H9 (cell line): ENCODE results near the gene FCAMR. TPM values are rescaled to one million over a fixed set of nuclear protein-coding genes. Genes with fewer than 3 reads are reported as not detected.

Experiments used
- DNase-seq: peaks from one replicate; pipeline ENCODE4 v3.0.0-alpha.2; 2017
- H2AFZ ChIP-seq: one replicate; pipeline ENCODE4 v1.6.1; 2013; ENCODE audit warnings: mild to moderate bottlenecking, low read length, control low read depth, moderate library complexity
- H2AK5ac ChIP-seq: 2 replicates; pipeline ENCODE4 v1.6.1; 2013; ENCODE audit warnings: low read length, control low read depth, mixed read lengths; ENCODE audit not compliant: insufficient read length
- H2BK120ac ChIP-seq: one replicate; pipeline ENCODE4 v1.6.1; 2013; ENCODE audit warnings: low read depth, mild to moderate bottlenecking, low read length, control low read depth, inconsistent platforms; ENCODE audit not compliant: poor library complexity, severe bottlenecking
- H2BK12ac ChIP-seq: 2 replicates; pipeline ENCODE4 v1.6.1; 2013; ENCODE audit warnings: low read length, control low read depth, mixed read lengths, low read depth; ENCODE audit not compliant: insufficient read length
- H2BK15ac ChIP-seq: 2 replicates; pipeline ENCODE4 v1.6.1; 2013; ENCODE audit warnings: low read depth, low read length, control low read depth
- H2BK20ac ChIP-seq: one replicate; pipeline ENCODE4 v1.6.1; 2013; ENCODE audit warnings: low read depth, mild to moderate bottlenecking, low read length, control low read depth, inconsistent platforms; ENCODE audit not compliant: poor library complexity, severe bottlenecking
- H2BK5ac ChIP-seq: 2 replicates; pipeline ENCODE4 v1.6.1; 2013; ENCODE audit warnings: low read length, control low read depth, mixed read lengths; ENCODE audit not compliant: insufficient read length
- H3K14ac ChIP-seq: 2 replicates; pipeline ENCODE4 v1.6.1; 2013; ENCODE audit warnings: low read length, control low read depth; ENCODE audit not compliant: insufficient read depth
- H3K18ac ChIP-seq: 2 replicates; pipeline ENCODE4 v1.6.1; 2013; ENCODE audit warnings: low read depth, mild to moderate bottlenecking, mixed read lengths, low read length, control low read depth; ENCODE audit not compliant: insufficient read length
- H3K23ac ChIP-seq: 2 replicates; pipeline ENCODE4 v1.6.1; 2013; ENCODE audit warnings: low read length, control low read depth, mixed read lengths, low read depth; ENCODE audit not compliant: insufficient read length
- H3K23me2 ChIP-seq: 2 replicates; pipeline ENCODE4 v1.6.1; 2013; ENCODE audit warnings: low read depth, mild to moderate bottlenecking, mixed read lengths, low read length, control low read depth; ENCODE audit not compliant: insufficient read length, poor library complexity, severe bottlenecking
- H3K27ac ChIP-seq: 2 replicates; pipeline ENCODE4 v1.5.1; 2013; ENCODE audit warnings: low read length, control low read depth, mixed read lengths, low read depth; ENCODE audit not compliant: insufficient read length
- H3K27me3 ChIP-seq: 2 replicates; pipeline ENCODE4 v1.6.1; 2013; ENCODE audit warnings: low read length, control low read depth, inconsistent platforms; ENCODE audit not compliant: insufficient read depth
- H3K4ac ChIP-seq: 2 replicates; pipeline ENCODE4 v1.6.1; 2013; ENCODE audit warnings: low read depth, mild to moderate bottlenecking, control low read depth, inconsistent platforms, low read length, moderate library complexity
- H3K4me1 ChIP-seq: 2 replicates; pipeline ENCODE4 v1.6.1; 2013; ENCODE audit warnings: low read length, control low read depth, inconsistent platforms; ENCODE audit not compliant: insufficient read depth
- H3K4me2 ChIP-seq: 2 replicates; pipeline ENCODE4 v1.6.1; 2013; ENCODE audit warnings: low read length, control low read depth, mixed read lengths; ENCODE audit not compliant: insufficient read length, insufficient read depth
- H3K56ac ChIP-seq: 2 replicates; pipeline ENCODE4 v1.6.1; 2013; ENCODE audit warnings: low read depth, mild to moderate bottlenecking, mixed read lengths, low read length, control low read depth; ENCODE audit not compliant: insufficient read length
- H3K79me1 ChIP-seq: 2 replicates; pipeline ENCODE4 v1.6.1; 2013; ENCODE audit warnings: low read depth, mild to moderate bottlenecking, moderate library complexity, low read length, control low read depth, inconsistent platforms; ENCODE audit not compliant: insufficient read depth, poor library complexity, severe bottlenecking
- H3K79me2 ChIP-seq: 2 replicates; pipeline ENCODE4 v1.6.1; 2013; ENCODE audit warnings: low read length, control low read depth, inconsistent platforms; ENCODE audit not compliant: insufficient read depth
- H3K9ac ChIP-seq: 2 replicates; pipeline ENCODE4 v1.6.1; 2013; ENCODE audit warnings: low read length, control low read depth, mixed read lengths; ENCODE audit not compliant: insufficient read length; ENCODE audit errors: extremely low read depth
- H3K9me3 ChIP-seq: one replicate; pipeline ENCODE4 v1.6.1; 2013; ENCODE audit warnings: low read depth, low read length, inconsistent platforms; ENCODE audit not compliant: control insufficient read depth
- H3T11ph ChIP-seq: one replicate; pipeline ENCODE4 v1.6.1; 2013; ENCODE audit warnings: mild to moderate bottlenecking, low read length, control low read depth, inconsistent platforms
- H4K20me1 ChIP-seq: one replicate; pipeline ENCODE4 v1.6.1; 2013; ENCODE audit not compliant: control insufficient read depth, insufficient read length, insufficient read depth
- H4K5ac ChIP-seq: 2 replicates; pipeline ENCODE4 v1.6.1; 2013; ENCODE audit warnings: low read depth, mild to moderate bottlenecking, mixed read lengths, low read length, control low read depth; ENCODE audit not compliant: insufficient read length
- H4K8ac ChIP-seq: replicated peaks from 2 replicates; pipeline ENCODE4 v1.6.1; 2013; ENCODE audit warnings: low read length, control low read depth, mixed read lengths, low read depth; ENCODE audit not compliant: insufficient read length
- H4K91ac ChIP-seq: 2 replicates; pipeline ENCODE4 v1.6.1; 2013; ENCODE audit warnings: low read depth, mild to moderate bottlenecking, moderate library complexity, mixed read lengths, low read length, control low read depth; ENCODE audit not compliant: insufficient read length
- H3K27ac Mint-ChIP-seq, 3 experiments: 2 replicates in 2 of 3; 3 replicates in 1 of 3; pipeline ENCODE4 v1.8.0; 2020 to 2021; ENCODE audit warnings: mixed read lengths in 3 of 3, mild to moderate bottlenecking in 1 of 3, moderate library complexity in 1 of 3
- H3K27me3 Mint-ChIP-seq: 2 replicates; pipeline ENCODE4 v1.8.0; 2021; ENCODE audit warnings: low read depth, mild to moderate bottlenecking, moderate library complexity, mixed read lengths
- H3K36me3 Mint-ChIP-seq, 3 experiments: 2 replicates in 2 of 3; 3 replicates in 1 of 3; pipeline ENCODE4 v1.8.0; 2020 to 2021; ENCODE audit warnings: low read depth in 3 of 3, mixed read lengths in 3 of 3; ENCODE audit not compliant: insufficient read depth in 1 of 3
- H3K4me1 Mint-ChIP-seq, 2 experiments: 2 replicates each; pipeline ENCODE4 v1.8.0; 2020; ENCODE audit warnings: mixed read lengths in 2 of 2
- H3K4me3 Mint-ChIP-seq, 2 experiments: 2 replicates in 1 of 2; 3 replicates in 1 of 2; pipeline ENCODE4 v1.8.0; 2020 to 2021; ENCODE audit warnings: mild to moderate bottlenecking in 2 of 2, mixed read lengths in 2 of 2, moderate library complexity in 1 of 2
- H3K9me3 Mint-ChIP-seq, 2 experiments: 2 replicates in 1 of 2; 3 replicates in 1 of 2; pipeline ENCODE4 v1.8.0; 2020; ENCODE audit warnings: mild to moderate bottlenecking in 2 of 2, mixed read lengths in 2 of 2, moderate library complexity in 1 of 2
- CTCF ChIP-seq: fragments of 200-600 bp; sonication (generic); conservative IDR thresholded peaks from 3 replicates; pipeline ENCODE4 v1.8.0; 2021; ENCODE audit warnings: antibody characterized with exemption, mild to moderate bottlenecking
- WGBS: extraction: QIAGEN DNeasy Blood & Tissue Kit; methylation state at CpG from one replicate; pipeline ENCODE4 v1.1.7; 2013; ENCODE audit warnings: missing lambda C conversion rate, low lambda C conversion rate, mixed read lengths; ENCODE audit not compliant: insufficient read length; ENCODE audit errors: extremely low coverage; 5-methylcytosine and 5-hydroxymethylcytosine counted together
- total RNA-seq: library from RNA; stranded (reverse); gene quantifications from 2 replicates; pipeline ENCODE4 v1.2.1, GENCODE V29; 2021

The FCAMR gene
- total RNA-seq, 1 experiment from 2014 or later: not detected

- no peak overlapping the region for H3K18ac ChIP-seq
- H3K36me3 Mint-ChIP-seq: no peaks in the 10 kb centered on the region
- no peak for DNase-seq
- H4K20me1 ChIP-seq: no peaks in the 10 kb centered on the region
- no peak overlapping the region for H4K8ac ChIP-seq
- no peak overlapping the region for H2AK5ac ChIP-seq
- TF ChIP-seq CTCF: no peak
- no peak overlapping the region for H3K14ac ChIP-seq
- H4K91ac ChIP-seq: no peak overlapping the region
- peaks cover 0 to 6% of the 10 kb centered on the region in 2 experiments; a peak in 2 of 4 replicates for H3K4me1 Mint-ChIP-seq
- no peak overlapping the region for H2BK15ac ChIP-seq
- no CpG with 5 or more reads among the region's 5 CpGs for WGBS
- no peak overlapping the region for H3K9ac ChIP-seq
- no peaks in the 10 kb centered on the region for H3K27me3 ChIP-seq
- H3K4me1 ChIP-seq: no peaks in the 10 kb centered on the region
- H3K23me2 ChIP-seq: no peaks in the 10 kb centered on the region
- no peak overlapping the region for H2BK5ac ChIP-seq
- no peak overlapping the region for H3K27ac ChIP-seq
- H2BK20ac ChIP-seq: no peak overlapping the region
- no peak overlapping the region for H3K4me2 ChIP-seq
- H3K4me3 Mint-ChIP-seq: no peak overlapping the region
- no peaks in the 10 kb centered on the region for H3K79me2 ChIP-seq
- no peak overlapping the region for H3K56ac ChIP-seq
- H4K5ac ChIP-seq: no peak overlapping the region
- H3K27ac Mint-ChIP-seq: no peak overlapping the region
- no peak overlapping the region for H2BK120ac ChIP-seq
- no peaks in the 10 kb centered on the region for H3K79me1 ChIP-seq
- H3T11ph ChIP-seq: no peak overlapping the region
- peaks cover 13% of the 10 kb centered on the region for H3K27me3 Mint-ChIP-seq
- H3K9me3 Mint-ChIP-seq: no peaks in the 10 kb centered on the region
- H3K9me3 ChIP-seq: no peaks in the 10 kb centered on the region
- no peak overlapping the region for H3K4ac ChIP-seq
- no peak overlapping the region for H2AFZ ChIP-seq
- H2BK12ac ChIP-seq: no peak overlapping the region
- no peak overlapping the region for H3K23ac ChIP-seq
Observed at GRCh38 chr1:206957639-206958038, 12.6 kb downstream of the FCAMR start.
